HEK293 (cell line): ENCODE measurements around the gene BIN1.

Experiments used
- CTCF ChIA-PET: fragments of 350-600 bp; formaldehyde crosslinking; extraction: SDS; loops from one replicate; lab custom pipeline; 2021; ENCODE audit warnings: antibody characterized with exemption; lab: Yijun Ruan, JAX
- POLR2A ChIA-PET: fragments of 300-600 bp; formaldehyde crosslinking; extraction: SDS; loops from one replicate; lab custom pipeline; 2020; ENCODE audit warnings: antibody characterized with exemption, inconsistent platforms; lab: Yijun Ruan, JAX
- H3K27ac ChIP-seq: fragments of 200-500 bp; sonication (Bioruptor generic); 2 replicates; pipeline ENCODE4 v1.5.1; 2014; ENCODE audit warnings: low read depth, low read length, control low read depth, inconsistent platforms; ENCODE audit errors: extremely low read depth
- H3K36me3 ChIP-seq, 2 experiments: fragments of 200-500 bp in 1 of 2; sonication (Bioruptor generic) in 1 of 2; 1 replicate in 1 of 2; 2 replicates in 1 of 2; pipeline ENCODE4 v1.5.1; 2014 to 2017; ENCODE audit warnings: inconsistent platforms in 2 of 2, low read length in 2 of 2; ENCODE audit not compliant: control insufficient read depth in 2 of 2, insufficient read depth in 1 of 2
- H3K4me1 ChIP-seq: fragments of 200-500 bp; sonication (Bioruptor generic); 2 replicates; pipeline ENCODE4 v1.5.1; 2014; ENCODE audit warnings: mild to moderate bottlenecking, low read length, inconsistent platforms; ENCODE audit not compliant: control insufficient read depth, insufficient read depth
- H3K4me3 ChIP-seq: 2 replicates; pipeline ENCODE4 v1.5.1; 2011; ENCODE audit warnings: low read depth, mild to moderate bottlenecking, control low read depth, low read length, moderate library complexity
- H3K9me3 ChIP-seq: fragments of 200-500 bp; sonication (Bioruptor generic); 2 replicates; pipeline ENCODE4 v1.5.1; 2014; ENCODE audit warnings: low read depth, low read length, inconsistent platforms; ENCODE audit not compliant: control insufficient read depth, insufficient read depth
- ATF2 ChIP-seq: fragments of 450-650 bp; formaldehyde crosslinking; IDR thresholded peaks from 2 replicates; pipeline ENCODE4 v1.5.1; 2016; ENCODE audit warnings: missing biosample characterization, missing genetic modification characterization, low read depth
- ELK4 ChIP-seq: IDR thresholded peaks from 2 replicates; pipeline ENCODE4 v1.6.1; 2011; ENCODE audit warnings: mild to moderate bottlenecking, low read depth, low read length, borderline replicate concordance
- GLI4 ChIP-seq: fragments of 450-650 bp; formaldehyde crosslinking; IDR thresholded peaks from 2 replicates; pipeline ENCODE4 v1.5.1; 2016; ENCODE audit warnings: missing biosample characterization, missing genetic modification characterization
- GLIS1 ChIP-seq: fragments of 450-650 bp; formaldehyde crosslinking; IDR thresholded peaks from 2 replicates; pipeline ENCODE4 v1.5.1; 2016; ENCODE audit warnings: missing biosample characterization, missing genetic modification characterization
- KLF10 ChIP-seq: fragments of 450-650 bp; IDR thresholded peaks from 2 replicates; pipeline ENCODE4 v1.5.1; 2018; ENCODE audit warnings: missing biosample characterization, mild to moderate bottlenecking, missing genetic modification characterization
- PRDM2 ChIP-seq: fragments of 450-650 bp; formaldehyde crosslinking; IDR thresholded peaks from 2 replicates; pipeline ENCODE4 v1.5.1; 2016; ENCODE audit warnings: missing biosample characterization, missing genetic modification characterization, borderline replicate concordance
- TSHZ1 ChIP-seq: fragments of 450-650 bp; formaldehyde crosslinking; IDR thresholded peaks from 2 replicates; pipeline ENCODE4 v1.5.1; 2016; ENCODE audit warnings: missing biosample characterization, missing genetic modification characterization, borderline replicate concordance
- WT1 ChIP-seq: fragments of 450-650 bp; formaldehyde crosslinking; IDR thresholded peaks from 2 replicates; pipeline ENCODE4 v1.5.1; 2016; ENCODE audit warnings: missing biosample characterization, missing genetic modification characterization
- ZNF132 ChIP-seq: fragments of 450-650 bp; formaldehyde crosslinking; IDR thresholded peaks from 2 replicates; pipeline ENCODE4 v1.5.1; 2017; ENCODE audit warnings: missing biosample characterization, missing genetic modification characterization, borderline replicate concordance
- ZNF16 ChIP-seq: fragments of 450-650 bp; formaldehyde crosslinking; IDR thresholded peaks from 2 replicates; pipeline ENCODE4 v1.5.1; 2016; ENCODE audit warnings: low read depth, missing biosample characterization, missing genetic modification characterization
- ZNF23 ChIP-seq: fragments of 450-650 bp; formaldehyde crosslinking; IDR thresholded peaks from 2 replicates; pipeline ENCODE4 v1.5.1; 2016; ENCODE audit warnings: missing biosample characterization, missing genetic modification characterization, borderline replicate concordance
- ZNF37A ChIP-seq: fragments of 450-650 bp; IDR thresholded peaks from 2 replicates; pipeline ENCODE4 v1.5.1; 2018; ENCODE audit warnings: missing biosample characterization, missing genetic modification characterization
- ZNF488 ChIP-seq: fragments of 450-650 bp; formaldehyde crosslinking; IDR thresholded peaks from 2 replicates; pipeline ENCODE4 v1.5.1; 2016; ENCODE audit warnings: missing biosample characterization, missing genetic modification characterization
- ZNF544 ChIP-seq: fragments of 450-650 bp; formaldehyde crosslinking; IDR thresholded peaks from 2 replicates; pipeline ENCODE4 v1.5.0; 2017; ENCODE audit warnings: missing biosample characterization, missing genetic modification characterization
- ZNF548 ChIP-seq: fragments of 450-650 bp; formaldehyde crosslinking; IDR thresholded peaks from 2 replicates; pipeline ENCODE4 v1.5.1; 2016; ENCODE audit warnings: missing biosample characterization, missing genetic modification characterization
- ZNF645 ChIP-seq: fragments of 450-650 bp; formaldehyde crosslinking; IDR thresholded peaks from 2 replicates; pipeline ENCODE4; 2016; ENCODE audit warnings: missing biosample characterization, missing genetic modification characterization
- ZNF791 ChIP-seq: fragments of 450-650 bp; formaldehyde crosslinking; IDR thresholded peaks from 2 replicates; pipeline ENCODE4 v1.5.1; 2016; ENCODE audit warnings: missing biosample characterization, missing genetic modification characterization
- ZSCAN18 ChIP-seq: fragments of 450-650 bp; formaldehyde crosslinking; IDR thresholded peaks from 2 replicates; pipeline ENCODE4 v1.5.1; 2016; ENCODE audit warnings: missing biosample characterization, missing genetic modification characterization

The BIN1 gene

GRCh38 chr2:127083819-127084503, 23.0 kb downstream of the BIN1 start:
- CTCF ChIA-PET: no interaction called here
- Histone ChIP-seq H3K27ac (no peak overlapping the region), H3K4me3 (no peak overlapping the region), H3K36me3 (no peaks in the 10 kb centered on the region), H3K9me3 (no peaks in the 10 kb centered on the region), H3K4me1 (no peaks in the 10 kb centered on the region)
- POLR2A ChIA-PET: no interaction called here
- no peak for TF ChIP-seq GLI4 (tag by site-specific recombination)
- no peak for TF ChIP-seq ZNF791 (tag by site-specific recombination)
- no peak for TF ChIP-seq ZNF488
- no peak for TF ChIP-seq ZNF16
- no peak for TF ChIP-seq ZNF544 (tag by site-specific recombination)
- TF ChIP-seq ZNF37A: no peak
- no peak for TF ChIP-seq ZNF548 (tag by site-specific recombination)
- TF ChIP-seq GLIS1 (tag by site-specific recombination): no peak
- TF ChIP-seq ZSCAN18 (tag by site-specific recombination): no peak
- TF ChIP-seq, all 188 proteins: peak for 0

GRCh38 chr2:127082974-127083373, 24.0 kb downstream of the BIN1 start:
- POLR2A ChIA-PET: no interaction called here

More at GRCh38 chr2:127082974-127083373, 24.0 kb downstream of the BIN1 start:
- H3K4me1 ChIP-seq: no peaks in the 10 kb centered on the region
- no peak overlapping the region for H3K4me3 ChIP-seq
- no peak overlapping the region for H3K27ac ChIP-seq
- CTCF ChIA-PET: no interaction called here
- no peaks in the 10 kb centered on the region for H3K9me3 ChIP-seq
- no peaks in the 10 kb centered on the region for H3K36me3 ChIP-seq
- TF ChIP-seq ZNF23: no peak
- TF ChIP-seq TSHZ1: no peak
- TF ChIP-seq ZNF132 (tag by site-specific recombination): no peak
- no peak for TF ChIP-seq WT1
- no peak for TF ChIP-seq ATF2 (tag by site-specific recombination)
- TF ChIP-seq ELK4: no peak
- TF ChIP-seq KLF10 (tag by site-specific recombination): no peak
- no peak for TF ChIP-seq ZNF645
- TF ChIP-seq ZNF37A: no peak
- TF ChIP-seq PRDM2 (tag by site-specific recombination): no peak
